ENCODE results near the gene BOC. TPM values are rescaled to one million over a fixed set of nuclear protein-coding genes. Genes with fewer than 3 reads are reported as not detected.
A peak's percentile ranks its signal among the peaks of the same experiment; 100 is the strongest.

The BOC gene
- total and polyA plus RNA-seq, 2 of the 13 experiments (the other 11 are each of a cell fraction or from before 2014, with no cell fraction given) = 0.04 TPM; not detected in 1

DNA sequence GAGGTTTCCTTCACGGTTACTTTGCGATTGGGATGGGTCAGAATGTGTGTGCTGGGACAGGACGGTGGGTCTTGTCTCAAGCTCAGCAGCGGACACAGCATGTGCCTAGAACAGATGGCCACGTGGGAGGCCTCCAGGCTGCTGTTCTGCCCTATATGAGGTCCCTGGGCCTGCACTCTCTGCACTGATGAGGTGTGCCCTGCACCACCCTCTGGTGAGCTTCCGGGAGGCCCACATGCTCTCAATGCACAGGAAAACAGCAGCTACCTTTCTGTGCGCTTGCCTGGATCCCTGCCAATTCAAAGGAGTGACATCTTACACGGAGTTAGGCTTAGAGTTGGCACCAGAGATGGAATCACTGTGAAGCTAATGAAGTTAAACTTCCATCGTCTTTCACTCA lies 59.8 kb downstream of the BOC start:
- H3K79me2 ChIP-seq (ENCODE audit: insufficient read depth, low read length) = no peaks in the 10 kb centered on the region
- peaks cover 5 to 49% of the 10 kb centered on the region in 2 experiments; a peak in 4 of 5 replicates for H3K27me3 ChIP-seq (ENCODE audit: control insufficient read depth in 1 of 2, insufficient read depth in 2 of 2, low read length in 2 of 2)
- H3K9ac ChIP-seq (ENCODE audit: insufficient read depth, low read depth, low read length) = no peak overlapping the region
- TF ChIP-seq, protein P1, sequence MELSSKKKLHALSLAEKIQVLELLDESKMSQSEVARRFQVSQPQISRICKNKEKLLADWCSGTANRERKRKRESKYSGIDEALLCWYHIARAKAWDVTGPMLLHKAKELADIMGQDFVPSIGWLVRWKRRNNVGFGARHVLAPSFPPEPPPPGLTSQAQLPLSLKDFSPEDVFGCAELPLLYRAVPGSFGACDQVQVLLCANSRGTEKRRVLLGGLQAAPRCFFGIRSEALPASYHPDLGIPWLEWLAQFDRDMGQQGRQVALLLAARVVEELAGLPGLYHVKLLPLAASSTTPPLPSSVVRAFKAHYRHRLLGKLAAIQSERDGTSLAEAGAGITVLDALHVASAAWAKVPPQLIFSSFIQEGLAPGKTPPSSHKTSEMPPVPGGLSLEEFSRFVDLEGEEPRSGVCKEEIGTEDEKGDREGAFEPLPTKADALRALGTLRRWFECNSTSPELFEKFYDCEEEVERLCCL (CRISPR knock-in tag; IDR thresholded peaks at IDR 0.05; ENCODE audit: borderline replicate concordance) = no peak
- TF ChIP-seq RELA (CRISPR knock-in tag; IDR thresholded peaks at IDR 0.05) (no peak), MNT (IDR thresholded peaks at IDR 0.05) (peak; percentile 96), ZNF614 (CRISPR knock-in tag; IDR thresholded peaks at IDR 0.05; ENCODE audit: borderline replicate concordance) (no peak)
- H3K36me3 ChIP-seq (replicated peaks in 1 of 2; ENCODE audit: control insufficient read depth in 1 of 2, insufficient read depth in 2 of 2, low read length in 2 of 2) = no peaks in the 10 kb centered on the region
- H3K9me3 ChIP-seq (ENCODE audit: low read length) = no peaks in the 10 kb centered on the region
- CTCF ChIA-PET (ENCODE audit: low intra/inter-chr PET ratio, low total read pairs) = no interaction called here
- POLR2A ChIA-PET = no interaction called here
- H3K4me2 ChIP-seq (ENCODE audit: low read depth, low read length) = no peak overlapping the region
- DNase-seq (ENCODE audit: low spot score) (no peak), FAIRE-seq (no peak), ATAC-seq (no peak)
- no peaks in the 10 kb centered on the region for H4K20me1 ChIP-seq (ENCODE audit: insufficient read depth, low read length)
- in situ Hi-C loops (cut with HindIII; ENCODE audit: extremely low pct_ligation_motif_present, low pct_unique_long_range_greater_than_20kb) (no loop called here), intact Hi-C loops (cut with micrococcal nuclease; ENCODE audit: unreplicated experiment) (no loop called here)
- peaks cover 14% of the 10 kb centered on the region for H3K4me1 ChIP-seq (ENCODE audit: insufficient read depth, low read length)
- no TSS peak for BruUV-seq (replicated peaks)
- 10% methylated on average over 4 of the region's 9 CpGs for WGBS (ENCODE audit: low lambda C conversion rate)
- no peak overlapping the region for H3K4me3 ChIP-seq (replicated peaks in 1 of 3; ENCODE audit: insufficient read depth in 1 of 3, low read depth in 2 of 3, low read length in 3 of 3)
- no peak overlapping the region for H3K27ac ChIP-seq (ENCODE audit: extremely low read length, insufficient read depth, low read length)
- no peak overlapping the region for H2AFZ ChIP-seq (ENCODE audit: low read length)

Measured in HepG2 (cell line).